Right lobe of liver (tissue), 6 donors: ENCODE results near the gene USH1G. TPM values are rescaled to one million over a fixed set of nuclear protein-coding genes. Genes with fewer than 3 reads are reported as not detected.

Source experiments
- ATAC-seq, 4 donors: fragments of 200-7000 bp; cut with Tn5 transposase; one replicate each; pipeline ENCODE4 v1.9.1; 2020; ENCODE audit warnings: mild to moderate bottlenecking in 4 of 4, moderate library complexity in 4 of 4
- DNase-seq, 3 donors: peaks; one replicate each; pipeline ENCODE4 v3.0.0-alpha.2; 2020
- H3K27ac ChIP-seq, 3 donors: fragments of 200-600 bp; one replicate each; pipeline ENCODE4 v1.8.0; 2022
- H3K27me3 ChIP-seq, 2 donors: fragments of 200-600 bp; one replicate each; pipeline ENCODE4 v1.8.0; 2022
- H3K36me3 ChIP-seq, 4 donors: fragments of 200-600 bp; sonication (generic) in 1 of 4; one replicate each; pipeline versions ENCODE4 v1.5.1 to v1.8.0; 2017 to 2022; ENCODE audit warnings: control low read depth in 1 of 4
- H3K4me1 ChIP-seq, 4 donors: fragments of 200-600 bp; sonication (generic) in 1 of 4; one replicate each; pipeline versions ENCODE4 v1.5.1 to v1.8.0; 2017 to 2022; ENCODE audit warnings: control low read depth in 1 of 4
- H3K4me3 ChIP-seq, 3 donors: fragments of 200-600 bp; one replicate each; pipeline ENCODE4 v1.8.0; 2022
- H3K9me3 ChIP-seq, 4 donors: fragments of 200-600 bp; sonication (generic) in 1 of 4; one replicate each; pipeline versions ENCODE4 v1.5.1 to v1.8.0; 2017 to 2022; ENCODE audit warnings: control low read depth in 1 of 4
- CTCF ChIP-seq, 4 donors: fragments of 200-600 bp in 3 of 4; fragments of 450-650 bp in 1 of 4; IDR thresholded peaks; one replicate each; pipeline versions ENCODE4 v1.5.1 to v1.8.0; 2016 to 2022; ENCODE audit warnings: antibody characterized with exemption in 4 of 4, mild to moderate bottlenecking in 2 of 4
- POLR2A ChIP-seq: fragments of 450-650 bp; IDR thresholded peaks from one replicate; pipeline ENCODE4 v1.6.1; 2017; ENCODE audit warnings: antibody characterized with exemption, mild to moderate bottlenecking
- WGBS: methylation state at CpG from one replicate; pipeline ENCODE4 v1.1.6; 2018; ENCODE audit warnings: low coverage, low lambda C conversion rate; ENCODE audit not compliant: insufficient coverage; ENCODE audit errors: missing lambda C conversion rate; 5-methylcytosine and 5-hydroxymethylcytosine counted together
- intact Hi-C, 2 donors: fragments of 100-400 bp; cut with DNase I; formaldehyde crosslinking; loops; one replicate each; pipeline versions ENCODE4 v1.11.2 to v1.14.1; 2022
- total RNA-seq, 6 experiments: library from RNA; depleted of rRNA in 2 of 6; stranded (reverse); fragments of >200 nt in 2 of 6; fragmentation: NEBNext Ultra II Directional in 3 of 6; extraction: Animal tissue kit (Norgen Biotek cat#: 25700) in 3 of 6; gene quantifications; one replicate each; pipeline versions ENCODE4 v1.1.0 to v1.2.4, GENCODE V29; 2016 to 2023
- donor health status: DM: no; HTN: yes; CAD: no.
- donor health status: DM: no; HTN: no; CAD: no.
- donor health status: DM: no; HTN: no; CAD: no.
- donor health status: DM: no; HTN: yes; CAD: no.
- donor health status: DM: no; HTN: yes; CAD: no.

Gene USH1G
- total RNA-seq, 6 experiments from 2014 or later: not detected

DNA sequence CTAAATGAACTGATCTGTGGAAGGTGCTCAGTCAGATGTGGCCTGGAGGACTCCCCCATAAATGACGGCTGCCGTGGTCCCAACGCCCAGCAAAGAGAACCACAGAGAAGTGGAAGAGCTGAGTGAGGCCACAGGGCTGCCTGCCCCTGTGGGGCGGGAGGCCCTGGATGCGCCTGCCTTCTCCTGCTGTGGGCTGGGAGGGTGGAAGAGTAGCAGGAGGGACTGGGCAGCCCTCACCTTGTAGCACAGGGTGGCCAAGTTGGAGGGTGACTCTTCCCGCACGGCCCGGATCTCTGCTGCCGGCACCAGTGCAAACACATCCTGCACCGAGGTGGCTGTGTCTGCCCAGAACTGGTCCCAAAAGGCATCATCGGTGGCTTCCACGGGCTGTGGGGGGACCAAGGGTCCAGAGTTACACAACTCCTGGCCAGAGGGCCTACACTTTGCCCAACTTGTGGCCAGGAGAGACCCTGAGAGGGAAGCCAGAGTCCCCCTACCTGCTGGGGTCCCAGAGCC, 41.2 kb upstream of the USH1G start:
- H3K4me3 ChIP-seq: no peak overlapping the region
- TF ChIP-seq CTCF (IDR thresholded peaks at IDR 0.05) (no peak), POLR2A (no peak)
- DNase-seq (no peak), ATAC-seq (no peak)
- H3K36me3 ChIP-seq: no peaks in the 10 kb centered on the region
- H3K27me3 ChIP-seq: no peaks in the 10 kb centered on the region
- no peaks in the 10 kb centered on the region for H3K4me1 ChIP-seq
- intact Hi-C loops: no loop called here
- no peaks in the 10 kb centered on the region for H3K9me3 ChIP-seq
- WGBS: 90% methylated on average over 2 of the region's 12 CpGs
- H3K27ac ChIP-seq: no peak overlapping the region

DNA sequence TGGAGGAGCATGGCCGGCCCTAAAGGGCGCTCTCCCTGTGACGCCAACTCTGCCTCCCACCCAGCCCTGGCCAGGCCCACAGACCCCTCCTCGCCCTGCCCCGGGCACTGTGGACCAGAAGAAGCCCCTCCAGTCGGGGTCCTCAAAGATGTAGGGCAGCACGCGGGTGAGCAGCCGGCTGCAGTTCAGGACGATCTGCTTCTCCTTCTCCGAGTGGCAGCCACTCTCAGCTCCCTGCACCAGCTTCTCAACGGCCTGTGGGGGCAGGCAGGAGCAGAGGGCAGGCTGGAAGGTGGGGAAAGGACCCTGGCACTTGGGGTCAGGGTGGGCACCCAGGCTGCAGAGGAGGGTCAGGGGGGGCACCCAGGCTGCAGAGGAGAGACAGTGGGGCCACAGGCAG, 40.6 kb upstream of the USH1G start:
- intact Hi-C loops: no loop called here
- H3K4me1 ChIP-seq: no peaks in the 10 kb centered on the region
- WGBS: no CpG with 5 or more reads among the region's 12 CpGs
- no peaks in the 10 kb centered on the region for H3K27me3 ChIP-seq
- H3K27ac ChIP-seq: no peak overlapping the region
- DNase-seq (no peak), ATAC-seq (no peak)
- no peak overlapping the region for H3K4me3 ChIP-seq
- no peaks in the 10 kb centered on the region for H3K9me3 ChIP-seq
- H3K36me3 ChIP-seq: no peaks in the 10 kb centered on the region
- TF ChIP-seq CTCF (IDR thresholded peaks at IDR 0.05) (no peak), POLR2A (no peak)

DNA sequence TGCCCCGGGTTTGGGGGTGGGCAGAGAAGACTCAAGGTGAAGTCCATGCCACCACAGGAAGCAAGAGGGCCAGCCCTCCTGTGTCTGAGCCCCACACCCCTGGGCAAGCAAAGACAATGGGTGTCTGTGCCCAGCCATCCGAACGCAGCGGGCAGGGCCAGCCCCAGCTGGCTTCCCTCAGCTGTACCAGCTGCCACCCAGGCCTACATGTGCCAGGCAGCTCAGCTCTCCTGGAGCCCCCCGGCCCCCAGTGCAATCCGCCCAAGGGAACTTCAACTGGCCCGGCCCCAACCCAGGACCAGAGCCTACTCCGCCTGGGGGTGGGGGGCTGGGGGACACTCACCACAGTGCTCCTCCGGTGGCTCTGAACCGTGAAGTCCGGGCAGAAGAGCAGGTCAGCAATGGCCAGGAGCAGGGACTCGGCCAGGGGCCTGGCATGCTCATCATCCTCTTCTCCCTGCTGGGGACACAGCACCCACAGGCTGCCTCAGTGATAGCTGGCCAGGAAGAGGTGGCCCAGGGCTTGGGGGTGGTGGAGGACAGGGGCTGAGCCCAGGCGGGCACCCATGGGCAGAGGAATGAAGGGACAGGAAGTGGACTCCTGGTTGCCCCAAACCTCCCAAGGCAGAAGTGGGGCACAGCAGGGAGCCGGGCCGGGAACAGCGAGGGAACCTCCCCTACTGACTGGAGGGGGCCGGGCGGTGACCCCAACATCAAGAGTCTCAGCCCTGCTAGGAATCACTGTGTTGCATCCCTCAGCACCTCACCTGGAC, 39.8 kb upstream of the USH1G start:
- DNase-seq: no peak
- H3K9me3 ChIP-seq: no peaks in the 10 kb centered on the region
- 22% methylated on average over 1 of the region's 18 CpGs for WGBS
- no peak for TF ChIP-seq CTCF (IDR thresholded peaks at IDR 0.05)
- no peak for TF ChIP-seq POLR2A
- no peaks in the 10 kb centered on the region for H3K4me1 ChIP-seq
- ATAC-seq: no peak
- no peak overlapping the region for H3K27ac ChIP-seq
- intact Hi-C loops: no loop called here
- no peaks in the 10 kb centered on the region for H3K36me3 ChIP-seq
- H3K4me3 ChIP-seq: no peak overlapping the region
- H3K27me3 ChIP-seq: no peaks in the 10 kb centered on the region

- TF ChIP-seq POLR2A (no peak), CTCF (IDR thresholded peaks at IDR 0.05) (peak; percentile 73 to 81 (median 77))
- no peak overlapping the region for H3K27ac ChIP-seq
- 1% methylated on average over 9 of the region's 23 CpGs for WGBS
- DNase-seq (peak; percentile 85 to 86 (median 85)), ATAC-seq (peak; percentile 79 to 92 (median 90))
- no peaks in the 10 kb centered on the region for H3K36me3 ChIP-seq
- intact Hi-C loops: no loop called here
- no peaks in the 10 kb centered on the region for H3K4me1 ChIP-seq
- no peaks in the 10 kb centered on the region for H3K9me3 ChIP-seq
- no peaks in the 10 kb centered on the region for H3K27me3 ChIP-seq
- H3K4me3 ChIP-seq: no peak overlapping the region
Observed at GRCh38 chr17:74961657-74962350, 38.7 kb upstream of the USH1G start.
